Breast epithelium (tissue), 3 donors: ENCODE data around the gene DYRK1B.
"Not testable (repeated sequence)": the region's sequence is repeated elsewhere in the genome, so short reads cannot be mapped to it uniquely, and the experiment has no call there.

ENCODE experiments used
- POLR2A ChIP-seq: fragments of 450-650 bp; IDR thresholded peaks from one replicate; pipeline ENCODE4 v1.6.1; 2016; ENCODE audit warnings: antibody characterized with exemption, mild to moderate bottlenecking, moderate library complexity
- POLR2AphosphoS5 ChIP-seq, 3 donors: sonication (generic); formaldehyde crosslinking; IDR thresholded peaks; one replicate each; pipeline ENCODE4 v1.6.1; 2017; ENCODE audit warnings: antibody characterized with exemption in 3 of 3
- TF ChIP-seq, protein P1 (sequence below), 3 donors: fragments of 450-650 bp; IDR thresholded peaks; one replicate each; pipeline ENCODE4 v1.5.1; 2016 to 2017; ENCODE audit warnings: antibody characterized with exemption in 3 of 3, mild to moderate bottlenecking in 3 of 3, moderate library complexity in 3 of 3

DNA sequence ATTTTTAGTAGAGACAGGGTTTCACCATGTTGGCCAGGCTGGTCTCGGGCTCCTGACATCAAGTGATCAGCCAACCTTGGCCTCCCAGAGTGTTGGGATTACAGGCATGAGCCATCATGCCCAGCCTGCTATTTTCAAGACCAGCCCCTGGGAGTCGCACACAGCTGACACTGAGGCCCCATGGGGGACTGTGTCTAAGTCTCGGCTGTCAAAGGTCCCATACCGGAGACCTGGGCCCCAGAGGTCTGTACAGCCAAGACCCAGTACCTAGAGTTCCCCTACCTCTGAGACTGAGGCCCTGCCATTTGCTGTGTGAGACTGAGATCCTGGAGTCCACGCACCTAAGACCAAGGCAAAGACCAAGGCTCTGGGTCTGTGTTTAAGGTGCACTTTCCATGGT is 46.3 kb upstream of the DYRK1B start:
- not testable (repeated sequence) for TF ChIP-seq POLR2AphosphoS5 (IDR thresholded peaks at IDR 0.05); POLR2A
- TF ChIP-seq, protein P1, sequence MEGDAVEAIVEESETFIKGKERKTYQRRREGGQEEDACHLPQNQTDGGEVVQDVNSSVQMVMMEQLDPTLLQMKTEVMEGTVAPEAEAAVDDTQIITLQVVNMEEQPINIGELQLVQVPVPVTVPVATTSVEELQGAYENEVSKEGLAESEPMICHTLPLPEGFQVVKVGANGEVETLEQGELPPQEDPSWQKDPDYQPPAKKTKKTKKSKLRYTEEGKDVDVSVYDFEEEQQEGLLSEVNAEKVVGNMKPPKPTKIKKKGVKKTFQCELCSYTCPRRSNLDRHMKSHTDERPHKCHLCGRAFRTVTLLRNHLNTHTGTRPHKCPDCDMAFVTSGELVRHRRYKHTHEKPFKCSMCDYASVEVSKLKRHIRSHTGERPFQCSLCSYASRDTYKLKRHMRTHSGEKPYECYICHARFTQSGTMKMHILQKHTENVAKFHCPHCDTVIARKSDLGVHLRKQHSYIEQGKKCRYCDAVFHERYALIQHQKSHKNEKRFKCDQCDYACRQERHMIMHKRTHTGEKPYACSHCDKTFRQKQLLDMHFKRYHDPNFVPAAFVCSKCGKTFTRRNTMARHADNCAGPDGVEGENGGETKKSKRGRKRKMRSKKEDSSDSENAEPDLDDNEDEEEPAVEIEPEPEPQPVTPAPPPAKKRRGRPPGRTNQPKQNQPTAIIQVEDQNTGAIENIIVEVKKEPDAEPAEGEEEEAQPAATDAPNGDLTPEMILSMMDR (IDR thresholded peaks at IDR 0.05), result not testable (repeated sequence)
